Epithelial cell of prostate (primary cell): ENCODE data around the gene P4HTM.

Experiments
- DNase-seq: peaks from one replicate; pipeline ENCODE4 v3.0.0-alpha.2; 2011; ENCODE audit warnings: low read depth, low spot score
- H3K27ac ChIP-seq: fragments of 450-650 bp; 2 replicates; pipeline ENCODE4 v1.5.1; 2017; ENCODE audit warnings: mild to moderate bottlenecking

The P4HTM gene, protein sequence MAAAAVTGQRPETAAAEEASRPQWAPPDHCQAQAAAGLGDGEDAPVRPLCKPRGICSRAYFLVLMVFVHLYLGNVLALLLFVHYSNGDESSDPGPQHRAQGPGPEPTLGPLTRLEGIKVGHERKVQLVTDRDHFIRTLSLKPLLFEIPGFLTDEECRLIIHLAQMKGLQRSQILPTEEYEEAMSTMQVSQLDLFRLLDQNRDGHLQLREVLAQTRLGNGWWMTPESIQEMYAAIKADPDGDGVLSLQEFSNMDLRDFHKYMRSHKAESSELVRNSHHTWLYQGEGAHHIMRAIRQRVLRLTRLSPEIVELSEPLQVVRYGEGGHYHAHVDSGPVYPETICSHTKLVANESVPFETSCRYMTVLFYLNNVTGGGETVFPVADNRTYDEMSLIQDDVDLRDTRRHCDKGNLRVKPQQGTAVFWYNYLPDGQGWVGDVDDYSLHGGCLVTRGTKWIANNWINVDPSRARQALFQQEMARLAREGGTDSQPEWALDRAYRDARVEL

DNA sequence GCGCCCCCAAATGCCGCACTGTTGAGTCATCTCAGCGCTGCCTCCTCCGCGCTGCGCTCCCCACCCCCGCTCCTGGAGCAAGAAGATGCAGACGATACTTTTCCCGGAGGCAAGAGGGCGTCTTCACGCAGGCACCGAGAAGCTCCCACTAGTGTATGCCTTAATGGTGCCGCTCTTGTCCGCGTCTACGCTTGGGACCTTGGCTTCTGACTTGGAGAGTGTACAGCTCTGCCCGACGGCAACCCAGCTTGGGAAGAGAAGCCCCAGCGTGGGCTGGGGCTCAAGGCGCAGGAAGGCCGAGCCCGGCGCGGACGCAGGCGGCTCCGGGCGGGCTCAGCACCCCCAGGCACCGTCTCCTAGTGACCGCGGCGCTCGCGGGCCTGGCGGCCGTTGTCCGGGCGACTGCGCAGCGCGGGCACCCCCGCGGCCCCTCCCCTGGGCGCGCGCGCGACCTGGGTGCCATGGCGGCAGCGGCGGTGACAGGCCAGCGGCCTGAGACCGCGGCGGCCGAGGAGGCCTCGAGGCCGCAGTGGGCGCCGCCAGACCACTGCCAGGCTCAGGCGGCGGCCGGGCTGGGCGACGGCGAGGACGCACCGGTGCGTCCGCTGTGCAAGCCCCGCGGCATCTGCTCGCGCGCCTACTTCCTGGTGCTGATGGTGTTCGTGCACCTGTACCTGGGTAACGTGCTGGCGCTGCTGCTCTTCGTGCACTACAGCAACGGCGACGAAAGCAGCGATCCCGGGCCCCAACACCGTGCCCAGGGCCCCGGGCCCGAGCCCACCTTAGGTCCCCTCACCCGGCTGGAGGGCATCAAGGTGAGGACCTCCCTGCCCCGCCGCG lies at the start of gene P4HTM:
Gene P4HTM (plus strand): TSS at position 446 of the 840 bp plus-strand sequence. CDS start 16 bp downstream, at position 462.
- H3K27ac ChIP-seq: peak within 1 kb of the TSS; percentile 49
- no peak for DNase-seq

DNA sequence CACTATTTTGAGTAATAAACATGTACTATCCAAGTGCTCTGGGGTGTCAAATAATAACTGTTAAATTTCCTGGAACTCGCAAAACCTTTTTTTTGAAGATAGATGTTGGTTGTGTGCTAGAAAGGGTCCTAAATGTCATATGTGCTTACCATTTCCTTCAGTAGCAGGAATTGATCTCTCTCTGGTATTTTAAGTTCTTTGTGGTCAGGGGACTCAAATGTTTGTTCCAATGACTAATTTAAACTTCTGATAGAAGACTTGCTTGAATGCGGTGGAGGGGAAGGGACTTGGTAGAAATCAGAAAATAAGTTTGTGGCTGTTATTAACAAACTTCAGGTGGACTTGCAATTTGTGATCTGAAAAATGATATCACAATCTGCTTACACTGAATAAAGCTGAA lies 44.6 kb upstream of the P4HTM start:
- no peak overlapping the region for H3K27ac ChIP-seq
- DNase-seq: no peak

DNA sequence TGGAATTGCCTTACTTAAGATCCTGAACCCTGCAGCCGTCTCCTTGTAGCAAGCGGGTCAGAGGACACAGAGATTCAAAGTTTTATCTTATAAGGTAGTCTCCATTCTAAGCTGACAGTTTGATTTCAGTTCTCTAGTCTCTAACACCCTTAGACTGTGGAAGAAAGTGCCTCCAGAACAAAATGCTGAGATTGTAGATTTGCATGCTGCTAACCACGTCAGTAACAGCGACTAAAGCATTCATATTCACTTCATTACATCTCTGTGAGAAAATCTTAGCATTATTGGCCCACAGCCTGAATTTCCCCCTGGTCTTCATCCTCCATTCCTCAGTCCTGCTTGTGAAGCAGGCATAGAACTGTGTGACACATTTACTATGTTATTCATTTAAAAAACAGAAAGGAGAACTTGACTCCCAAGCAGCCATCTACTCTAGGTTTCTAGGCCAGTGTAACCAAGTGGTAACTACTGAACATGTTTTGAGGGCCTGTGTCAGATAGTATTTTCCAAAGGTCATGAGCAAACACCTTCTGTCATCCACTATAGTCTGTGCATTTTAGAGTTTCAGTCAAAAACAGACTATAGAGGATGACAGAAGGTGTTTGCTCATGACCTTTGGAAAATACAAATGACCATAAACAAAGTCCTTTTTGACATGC lies 44.0 kb upstream of the P4HTM start:
- H3K27ac ChIP-seq: no peak overlapping the region
- no peak for DNase-seq

DNA sequence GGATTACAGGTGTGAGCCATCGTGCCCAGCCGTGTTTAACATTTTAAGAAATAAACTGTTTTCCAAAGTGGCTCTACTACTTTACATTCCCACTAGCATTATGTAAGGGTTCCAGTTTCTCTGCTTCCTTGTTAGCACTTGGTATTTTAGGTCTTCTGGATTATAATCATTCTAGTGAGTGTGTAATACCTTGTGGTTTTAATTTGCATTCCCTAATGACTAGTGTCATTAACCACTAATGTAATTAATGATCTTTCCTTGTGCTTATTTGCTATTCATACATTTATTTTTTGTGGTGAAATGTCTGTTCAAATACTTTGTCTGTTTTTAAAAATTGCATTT lies 40.7 kb upstream of the P4HTM start:
- DNase-seq: no peak
- no peak overlapping the region for H3K27ac ChIP-seq

DNA sequence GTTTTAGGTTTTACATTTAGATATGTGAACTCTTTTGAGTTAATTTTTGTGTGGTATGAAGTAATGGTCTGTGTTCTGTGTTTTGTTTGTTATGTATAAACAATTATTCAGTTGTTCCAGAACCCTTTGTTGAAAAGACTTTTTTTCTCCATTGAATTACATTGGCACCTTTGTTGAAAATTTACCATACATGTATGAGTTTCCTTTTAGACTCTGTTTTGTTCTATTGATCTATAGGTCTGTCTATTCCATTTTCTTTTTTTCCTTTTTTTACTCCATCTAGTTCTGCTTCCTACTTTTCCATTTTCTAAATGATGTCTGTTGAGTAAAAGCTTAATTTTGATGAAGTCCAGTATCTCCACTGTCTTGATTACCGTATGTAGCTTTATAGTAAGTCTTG lies 40.0 kb upstream of the P4HTM start:
- no peak overlapping the region for H3K27ac ChIP-seq
- DNase-seq: no peak

DNA sequence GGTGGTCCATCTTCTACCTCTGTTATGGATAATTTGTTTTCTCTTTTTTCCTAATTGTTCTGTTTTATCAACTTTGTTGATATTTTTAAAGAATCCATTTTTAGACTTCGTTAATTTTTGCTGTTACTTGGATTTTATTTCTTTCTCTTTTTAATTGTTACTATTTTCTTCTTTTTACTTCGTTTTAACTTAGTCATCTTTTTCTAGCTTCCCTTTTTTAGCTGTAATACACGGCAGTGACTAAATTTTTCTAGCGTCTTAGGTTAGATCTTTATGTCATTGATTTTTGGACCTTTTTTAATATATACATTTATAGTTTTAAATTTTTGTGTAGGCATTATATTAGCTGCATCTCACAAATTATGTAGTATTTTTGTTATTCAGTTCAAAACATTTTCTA lies 38.3 kb upstream of the P4HTM start:
- DNase-seq: no peak
- no peak overlapping the region for H3K27ac ChIP-seq

DNA sequence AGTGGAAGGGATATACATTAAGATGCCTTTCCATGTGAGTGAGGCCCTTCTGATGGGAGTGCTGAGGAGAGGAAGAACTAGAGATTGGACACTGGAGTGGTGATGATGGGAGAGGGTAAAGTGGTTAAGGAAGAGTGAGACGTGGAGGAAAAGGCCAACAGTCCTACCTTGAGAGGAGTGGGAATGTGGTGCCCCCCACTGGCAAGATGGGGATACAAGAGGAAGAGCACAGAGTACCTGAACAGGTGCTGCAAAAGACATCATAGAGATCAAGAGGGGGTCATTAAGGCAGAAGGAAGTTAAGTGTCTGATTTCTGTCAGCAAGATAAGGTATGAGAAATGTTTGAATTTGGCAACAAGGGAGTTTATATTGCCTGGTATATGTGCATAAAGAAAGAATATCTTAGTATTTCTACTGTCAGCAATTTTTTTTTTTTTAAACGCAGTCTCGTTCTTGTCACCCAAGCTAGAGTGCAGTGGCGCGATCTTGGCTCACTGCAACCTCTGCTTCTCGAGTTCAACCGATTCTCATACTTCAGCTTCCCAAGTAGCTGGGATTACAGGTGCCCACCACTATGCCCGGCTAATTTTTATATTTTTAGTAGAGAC lies 37.4 kb upstream of the P4HTM start:
- no peak overlapping the region for H3K27ac ChIP-seq
- DNase-seq: no peak

DNA sequence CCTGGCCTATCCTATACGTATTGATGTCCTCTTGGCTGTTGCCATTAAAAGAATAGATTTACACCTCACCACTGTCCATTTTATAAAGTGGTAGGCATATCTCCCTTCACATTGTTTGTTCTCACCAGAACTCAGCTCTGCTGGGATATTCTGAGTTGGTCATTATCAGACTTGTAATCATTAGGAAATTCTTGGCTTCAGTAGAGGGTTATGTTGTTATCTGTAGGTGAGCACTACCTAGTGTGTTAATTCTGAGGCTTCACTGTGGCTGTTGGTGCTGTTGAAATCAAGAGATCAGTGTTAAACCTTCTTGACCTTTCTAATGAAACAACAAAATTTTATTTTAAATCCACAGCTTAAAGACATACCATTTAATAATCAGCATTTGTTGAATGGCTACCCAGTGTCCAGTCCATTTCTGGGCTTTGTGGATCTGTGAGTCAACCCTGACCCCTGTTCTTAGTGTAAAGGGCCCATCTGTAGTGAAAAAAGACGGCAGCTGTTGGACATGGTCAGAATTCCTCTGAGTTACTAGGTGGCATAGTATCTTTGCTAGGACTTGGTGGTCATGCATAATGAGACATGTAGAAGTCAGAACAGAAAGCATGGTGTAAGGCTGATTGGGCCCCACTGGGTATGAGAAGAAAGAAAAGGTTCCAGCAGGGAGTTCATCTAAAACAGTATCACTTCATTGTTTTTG lies 32.9 kb upstream of the P4HTM start:
- H3K27ac ChIP-seq: no peak overlapping the region
- no peak for DNase-seq

DNA sequence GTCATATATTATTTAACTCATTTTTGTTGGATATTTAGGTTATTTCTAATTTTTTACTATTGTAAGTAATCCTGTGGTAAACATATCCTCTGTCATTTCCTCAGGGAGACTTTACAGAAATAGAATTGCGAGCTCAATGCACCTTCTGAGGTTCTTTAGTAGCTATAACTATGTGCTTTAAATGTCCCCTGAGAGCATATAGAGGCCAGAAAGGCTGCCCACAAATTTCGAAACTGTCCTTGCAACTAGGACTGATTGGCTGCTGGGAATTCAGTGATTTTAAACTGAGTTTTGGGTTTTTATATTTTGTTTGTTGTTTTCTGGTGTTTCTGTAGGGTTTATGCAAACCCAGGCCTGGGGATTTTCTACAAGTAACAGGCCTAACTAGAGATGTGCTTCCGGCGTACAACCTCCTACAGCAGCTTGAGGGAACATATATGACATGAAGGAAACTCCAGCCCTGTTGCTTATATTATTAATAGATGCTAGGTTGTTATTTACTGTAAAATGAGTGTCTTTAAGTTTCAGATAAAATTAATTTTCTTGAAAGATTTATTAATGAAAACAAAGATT lies 29.1 kb upstream of the P4HTM start:
- no peak for DNase-seq
- H3K27ac ChIP-seq: no peak overlapping the region

DNA sequence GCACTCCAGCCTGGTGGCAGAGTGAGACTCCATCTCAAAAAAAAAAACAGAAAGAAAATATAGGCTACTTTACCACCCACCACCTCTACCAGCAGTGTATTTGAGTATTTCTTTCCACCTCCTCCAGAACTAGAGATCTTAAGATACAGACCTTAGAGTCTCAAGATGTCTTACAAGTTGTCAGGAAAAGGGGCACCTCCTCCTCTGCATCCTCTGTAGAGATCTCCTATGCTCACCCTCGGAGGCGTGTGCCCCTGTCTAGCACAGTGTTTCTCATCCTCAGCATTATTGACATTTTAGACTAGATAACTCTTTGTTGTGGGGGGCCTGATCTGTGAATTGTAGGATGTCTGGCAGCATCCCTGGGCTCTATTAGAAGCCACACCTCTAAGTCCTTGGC lies 27.7 kb upstream of the P4HTM start:
- no peak overlapping the region for H3K27ac ChIP-seq
- DNase-seq: no peak

DNA sequence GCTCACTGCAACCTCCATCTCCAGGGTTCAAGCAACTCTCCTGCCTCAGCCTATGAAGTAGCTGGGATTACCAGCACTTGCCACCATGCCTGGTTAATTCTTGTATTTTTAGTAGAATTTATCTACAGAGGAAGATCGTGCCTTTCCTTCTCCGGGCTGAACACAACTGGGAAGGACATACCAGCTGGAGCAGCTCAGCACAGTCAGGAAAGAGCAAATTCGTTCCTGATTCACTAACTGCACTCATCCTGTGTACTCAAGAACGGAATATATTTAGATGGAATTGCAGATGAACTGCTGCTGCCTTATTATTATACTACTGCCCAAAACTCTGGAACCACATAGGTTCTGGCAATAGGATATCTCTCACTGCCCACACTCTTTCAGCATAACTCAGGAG lies 27.1 kb upstream of the P4HTM start:
- no peak for DNase-seq
- H3K27ac ChIP-seq: no peak overlapping the region

DNA sequence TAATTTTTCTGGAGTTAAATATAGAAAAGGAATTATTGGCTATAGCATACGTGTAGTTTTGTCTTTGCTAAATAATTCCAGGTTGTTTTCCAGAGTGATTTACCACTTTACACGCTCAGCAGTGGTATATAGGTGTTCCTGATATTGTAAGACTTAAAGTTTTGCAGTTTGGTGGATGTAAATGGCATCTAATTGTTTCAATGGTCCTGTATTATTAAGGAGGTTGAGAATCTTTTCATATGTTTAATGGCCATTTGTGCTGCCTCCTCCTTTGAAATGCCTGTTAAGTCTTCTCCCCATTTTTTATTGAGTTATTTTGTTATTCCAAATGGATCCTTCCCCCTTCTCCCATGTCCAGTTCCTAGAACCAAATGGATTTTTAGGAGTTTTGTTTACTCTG lies 26.4 kb upstream of the P4HTM start:
- no peak overlapping the region for H3K27ac ChIP-seq
- DNase-seq: no peak

DNA sequence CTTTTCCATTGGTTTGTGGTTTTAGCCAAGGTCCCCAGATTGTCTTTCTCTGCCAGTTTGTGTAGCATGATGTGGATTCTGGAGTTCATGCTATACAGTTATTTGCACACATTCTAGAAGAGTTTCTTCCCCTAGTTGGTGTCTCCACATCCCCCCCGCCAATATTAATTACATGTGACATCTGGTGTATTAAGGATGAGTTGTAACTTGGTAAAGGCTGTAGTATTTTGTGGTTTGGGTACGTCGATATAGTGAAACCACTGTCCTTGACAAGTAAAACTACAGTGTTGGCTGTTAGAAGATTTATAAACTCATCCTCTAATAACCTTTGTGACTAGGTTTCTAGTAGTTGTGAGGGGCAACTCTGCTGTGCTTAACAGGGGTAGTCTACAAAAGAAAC lies 23.7 kb upstream of the P4HTM start:
- DNase-seq: no peak
- no peak overlapping the region for H3K27ac ChIP-seq

DNA sequence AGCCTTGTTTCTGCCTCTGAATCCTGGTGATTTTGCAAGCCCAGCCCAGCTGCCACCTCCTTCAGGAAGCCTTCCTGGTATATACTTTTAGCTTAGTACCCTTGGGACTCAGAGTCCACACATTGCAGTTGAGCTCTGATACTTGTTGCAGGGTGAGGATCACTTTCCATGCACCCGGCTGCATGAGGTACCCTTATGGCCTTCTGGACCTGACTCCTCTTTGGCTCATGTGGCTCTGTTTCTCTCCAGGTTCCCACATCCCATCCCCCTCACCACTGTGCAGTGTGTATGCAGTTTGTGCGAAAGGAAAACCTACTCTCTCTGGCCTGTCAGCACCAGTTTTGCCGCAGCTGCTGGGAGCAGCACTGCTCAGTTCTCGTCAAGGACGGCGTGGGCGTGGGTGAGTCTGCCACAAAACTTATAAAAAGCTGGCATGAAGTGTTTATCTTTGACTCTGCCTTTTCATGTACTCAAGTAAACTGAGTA lies 23.1 kb upstream of the P4HTM start:
- no peak for DNase-seq
- H3K27ac ChIP-seq: no peak overlapping the region

DNA sequence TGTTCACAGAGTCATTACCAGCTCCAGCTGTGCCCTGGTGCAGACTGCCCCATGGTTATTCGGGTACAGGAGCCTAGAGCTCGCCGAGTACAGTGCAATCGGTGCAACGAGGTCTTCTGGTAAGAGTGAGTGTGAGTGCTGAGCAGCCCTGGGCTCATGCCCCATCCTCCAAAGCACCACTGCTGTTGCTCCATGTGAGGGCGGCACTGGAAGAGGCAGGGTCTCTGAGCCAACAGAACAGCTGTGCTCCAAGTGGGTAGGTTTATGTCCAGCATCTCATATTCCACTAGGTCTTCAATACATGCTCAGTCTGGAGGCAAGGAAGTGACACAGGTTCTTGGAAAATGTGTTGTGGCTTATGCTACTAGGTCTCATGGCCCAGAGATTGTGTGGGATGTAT lies 19.5 kb upstream of the P4HTM start:
- DNase-seq: no peak
- no peak overlapping the region for H3K27ac ChIP-seq

DNA sequence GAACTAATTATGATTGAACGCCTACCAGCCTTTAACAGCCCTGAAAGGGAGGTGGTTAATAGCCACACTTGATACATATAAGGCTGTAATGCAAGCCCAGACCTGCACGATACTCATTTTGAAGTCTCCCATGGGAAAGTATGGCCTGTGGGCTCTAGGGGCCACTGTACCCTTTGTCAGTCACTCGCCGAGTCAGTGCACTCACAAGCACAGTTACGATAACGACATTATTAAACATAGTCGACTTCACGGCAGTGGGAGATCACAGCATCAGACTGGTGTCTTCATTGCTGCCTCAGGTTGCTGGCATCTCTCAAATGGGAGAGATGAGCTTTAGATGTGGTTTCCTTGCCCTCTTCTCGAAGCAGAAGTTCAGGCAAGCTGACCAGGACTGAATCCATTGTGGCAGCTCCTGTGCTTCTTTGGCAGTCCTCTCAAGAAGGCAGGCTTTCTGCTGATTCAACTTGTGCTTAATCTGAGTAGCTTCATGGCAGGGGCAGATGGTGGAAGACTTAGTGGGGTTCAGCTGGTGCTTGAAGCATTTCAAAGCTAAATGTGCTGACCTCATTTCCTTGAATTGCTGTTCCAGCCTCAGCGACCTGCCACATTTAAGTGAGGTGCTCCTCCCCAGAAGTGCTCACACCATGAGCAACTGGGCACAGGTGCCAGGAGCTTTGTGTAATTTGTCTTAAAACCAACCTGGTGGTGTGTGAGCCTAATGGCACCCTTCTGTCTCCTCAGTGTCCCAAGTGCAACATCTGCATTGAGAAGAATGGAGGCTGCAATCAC lies 15.8 kb upstream of the P4HTM start:
- H3K27ac ChIP-seq: no peak overlapping the region
- DNase-seq: no peak

DNA sequence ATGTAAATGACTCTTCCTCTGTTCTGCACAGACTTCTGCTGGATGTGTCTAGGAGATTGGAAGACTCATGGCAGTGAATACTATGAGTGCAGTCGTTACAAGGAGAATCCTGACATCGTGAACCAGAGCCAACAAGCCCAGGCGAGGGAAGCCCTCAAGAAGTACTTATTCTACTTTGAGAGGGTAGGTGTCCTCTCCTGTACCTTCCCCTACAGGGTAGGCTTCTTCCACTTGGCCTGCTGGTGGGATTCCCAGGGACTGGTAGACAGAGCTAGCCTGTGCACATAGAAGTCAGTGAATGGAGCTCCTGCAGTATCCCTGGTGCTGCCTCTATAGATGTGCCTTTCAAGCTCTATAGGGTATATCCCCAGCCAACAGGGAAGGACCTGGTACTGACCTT lies 10.6 kb upstream of the P4HTM start:
- no peak overlapping the region for H3K27ac ChIP-seq
- DNase-seq: no peak

DNA sequence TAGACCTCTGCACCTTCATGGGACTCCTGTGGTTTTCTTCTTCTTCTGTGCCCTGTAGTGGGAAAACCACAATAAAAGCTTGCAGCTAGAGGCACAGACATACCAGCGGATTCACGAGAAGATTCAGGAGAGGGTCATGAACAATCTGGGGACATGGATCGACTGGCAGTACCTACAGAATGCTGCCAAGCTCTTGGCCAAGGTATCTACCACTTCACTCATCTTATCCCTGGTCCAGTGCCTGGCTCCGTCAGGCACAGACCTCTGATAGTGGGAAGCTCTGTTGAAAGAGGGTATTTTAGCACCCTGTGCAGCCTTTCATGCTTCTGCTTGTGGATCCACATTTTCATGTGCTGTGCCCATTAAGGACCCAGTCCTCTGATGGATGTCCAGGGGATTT lies 9.7 kb upstream of the P4HTM start:
- no peak for DNase-seq
- H3K27ac ChIP-seq: no peak overlapping the region

DNA sequence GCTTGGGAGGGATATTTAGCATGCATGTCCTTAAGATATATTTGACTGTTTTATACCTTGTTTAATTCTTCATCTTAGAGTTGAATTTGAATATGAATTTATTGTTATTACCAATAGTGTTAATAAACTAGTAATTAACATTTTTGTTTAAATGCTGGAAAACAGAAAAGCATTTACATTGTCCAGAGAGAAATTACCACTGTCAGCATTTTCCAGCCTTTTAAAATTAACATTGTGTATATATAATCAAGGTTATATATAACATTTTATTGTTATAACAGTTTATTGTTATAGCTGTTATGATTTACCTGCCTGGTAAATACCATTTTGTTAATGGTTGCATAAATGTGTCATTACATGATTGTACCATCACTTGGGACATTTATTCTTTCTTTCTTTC lies 8.0 kb upstream of the P4HTM start:
- no peak for DNase-seq
- no peak overlapping the region for H3K27ac ChIP-seq
